GM15510 (cell line): ENCODE measurements around the gene FAM149B1.

Source experiments
- POLR2A ChIP-seq: IDR thresholded peaks from 3 replicates; pipeline ENCODE4 v1.6.1; 2011; ENCODE audit warnings: borderline replicate concordance; ENCODE audit not compliant: insufficient read length; ENCODE audit errors: extremely low read depth

FAM149B1 gene

DNA sequence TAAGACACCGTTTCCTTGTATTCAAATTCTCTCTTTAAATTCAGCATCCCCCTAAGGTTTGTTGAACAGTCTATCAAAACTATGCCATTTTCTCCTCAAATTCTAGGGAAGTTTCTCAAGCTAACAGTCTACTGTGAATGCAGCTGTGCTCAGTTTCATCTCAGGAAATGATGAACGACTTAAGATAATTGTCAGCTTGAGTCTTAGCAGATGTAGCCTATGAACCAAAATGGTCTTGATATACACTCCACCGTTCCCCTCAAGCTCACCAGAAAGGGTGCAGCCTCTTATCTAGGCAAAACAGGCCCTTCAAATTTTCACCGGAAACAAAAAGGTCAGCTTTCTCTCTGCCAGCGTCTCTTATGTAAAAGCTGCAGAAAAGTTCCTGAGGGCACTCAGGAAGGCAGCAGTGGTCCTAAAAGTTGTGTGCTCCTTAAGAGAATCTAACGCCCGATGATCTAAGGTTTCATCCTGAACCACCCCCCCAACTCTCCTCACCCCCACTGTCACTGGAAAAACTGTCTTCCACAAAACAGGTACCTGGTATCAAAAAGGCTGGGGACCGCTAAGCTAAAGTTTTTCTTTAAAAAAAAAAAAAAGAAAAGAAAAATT, 77.1 kb downstream of the FAM149B1 start:
- TF ChIP-seq POLR2A = no peak

DNA sequence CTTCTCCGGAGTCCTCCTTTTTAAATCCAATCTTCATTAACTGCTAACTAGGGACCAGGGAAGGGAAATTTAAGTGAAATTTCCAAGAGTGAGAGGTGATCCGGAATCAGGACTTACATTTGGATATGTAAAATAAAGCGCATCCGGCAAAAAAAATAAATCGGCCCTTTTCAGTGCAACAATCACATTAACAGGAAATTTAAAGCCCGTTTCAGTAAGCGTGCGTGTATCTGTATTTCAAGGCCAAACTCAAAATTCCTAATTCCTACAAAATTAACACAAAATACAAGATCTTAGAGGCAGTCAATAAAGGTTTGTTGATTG, 78.4 kb downstream of the FAM149B1 start:
- no peak for TF ChIP-seq POLR2A

GRCh38 chr10:73246646-73247508, 79.0 kb downstream of the FAM149B1 start, which contains the start of gene DNAJC9:
Gene DNAJC9 (minus strand): TSS chr10:73247255. CDS start chr10:73247189, 66 bp downstream.
- TF ChIP-seq POLR2A = peak; percentile 97

GRCh38 chr10:73247509-73248258, 79.8 kb downstream of the FAM149B1 start:
- no peak for TF ChIP-seq POLR2A

GRCh38 chr10:73248259-73248724, 80.4 kb downstream of the FAM149B1 start:
- TF ChIP-seq POLR2A = no peak

DNA sequence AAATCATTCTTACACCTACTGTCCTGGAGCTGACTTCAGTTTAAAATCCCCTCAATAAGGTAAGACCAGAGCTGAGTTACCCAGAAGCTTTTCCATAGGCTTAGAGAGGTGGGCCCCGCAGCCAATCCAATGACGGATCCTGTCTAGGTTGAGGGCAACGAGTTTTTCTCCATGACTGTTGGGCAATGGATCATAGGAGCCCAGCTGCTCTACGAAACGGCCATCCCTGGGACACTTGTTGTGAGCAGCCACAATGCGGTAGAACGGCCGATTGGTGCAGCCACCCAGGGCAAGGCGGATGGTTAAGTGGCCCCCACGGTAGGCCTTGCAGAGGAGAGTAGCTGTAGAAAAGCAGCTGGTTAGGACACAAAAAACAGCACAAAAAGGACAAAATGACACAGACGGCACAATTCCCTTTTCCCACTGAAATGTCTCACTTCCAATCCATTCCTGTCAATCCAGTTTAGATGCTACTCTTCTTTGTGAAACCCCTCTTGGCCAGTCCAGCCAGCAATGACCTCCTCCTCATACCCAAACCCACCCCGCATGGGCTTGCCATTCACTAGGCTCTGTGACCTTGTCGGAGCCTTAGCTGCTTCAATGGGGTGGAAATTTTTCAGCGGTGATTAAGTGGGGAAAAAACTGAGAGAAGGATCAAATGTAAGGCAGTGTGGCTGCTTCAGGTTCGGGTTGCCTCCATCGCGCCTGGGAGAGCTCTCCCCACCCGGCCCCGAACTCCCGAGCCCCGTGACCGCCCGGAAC, 83.9 kb downstream of the FAM149B1 start:
- no peak for TF ChIP-seq POLR2A

- TF ChIP-seq POLR2A = peak; percentile 96
Observed at GRCh38 chr10:73252445-73253224, 84.7 kb downstream of the FAM149B1 start, which contains the start of gene MRPS16. Gene MRPS16 (minus strand): TSS chr10:73252644. CDS start chr10:73252482, 162 bp downstream.

DNA sequence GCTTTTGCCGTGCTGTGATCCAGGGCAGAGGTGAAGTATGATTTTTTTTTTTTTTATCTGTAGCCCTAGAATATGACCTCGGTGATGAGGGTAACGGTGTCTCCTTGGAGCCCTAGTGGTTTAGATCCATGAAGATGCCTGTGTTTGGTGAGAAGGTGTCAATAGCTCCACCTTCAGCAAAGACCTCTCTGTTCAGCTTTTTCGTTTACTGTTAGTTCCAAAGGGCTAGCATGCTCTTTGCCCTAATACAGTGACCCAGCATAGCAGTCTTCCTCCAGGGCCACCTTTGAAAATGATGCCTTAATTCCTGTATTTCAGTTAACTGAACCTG, 85.3 kb downstream of the FAM149B1 start:
- TF ChIP-seq POLR2A = no peak

DNA sequence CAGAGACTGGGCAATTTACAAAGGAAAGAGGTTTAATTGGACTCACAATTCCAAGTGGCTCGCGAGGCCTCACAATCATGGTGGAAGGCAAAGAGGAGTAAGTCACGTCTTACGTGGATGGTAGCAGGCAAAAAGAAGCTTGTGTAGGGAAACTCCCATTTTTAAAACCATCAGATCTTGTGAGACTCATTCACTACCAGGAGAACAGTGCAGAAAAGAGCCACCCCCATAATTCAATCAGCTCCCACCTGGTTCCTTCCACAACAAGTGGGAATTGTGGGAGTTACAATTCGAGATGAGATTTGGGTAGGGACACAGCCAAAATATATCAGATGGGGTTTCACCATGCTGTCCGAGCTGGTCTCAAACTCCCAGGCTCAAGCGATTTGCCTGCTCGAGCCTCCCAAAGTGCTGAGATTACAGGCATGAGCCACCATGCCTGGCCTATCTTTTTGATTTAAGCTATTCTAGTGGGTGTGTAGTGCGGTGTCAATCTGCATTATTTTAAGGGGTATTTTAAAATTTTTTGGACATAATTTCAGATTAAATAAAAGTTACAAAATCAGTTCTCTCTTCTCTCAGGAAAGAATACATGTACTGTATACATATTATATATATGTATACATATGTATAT, 93.6 kb downstream of the FAM149B1 start:
- TF ChIP-seq POLR2A = no peak

- no peak for TF ChIP-seq POLR2A
Observed at GRCh38 chr10:73262105-73262730, 94.3 kb downstream of the FAM149B1 start.

- no peak for TF ChIP-seq POLR2A
Observed at GRCh38 chr10:73262880-73263555, 95.1 kb downstream of the FAM149B1 start.

- TF ChIP-seq POLR2A = no peak
Observed at GRCh38 chr10:73263693-73264347, 95.9 kb downstream of the FAM149B1 start.
